ENCODE data around the gene RAD51B. TPM values are rescaled to one million over a fixed set of nuclear protein-coding genes. Genes with fewer than 3 reads are reported as not detected.

The RAD51B gene
- polyA plus RNA-seq, 1 experiment: 6.6 TPM

GRCh38 chr14:68147303-68147702, 327.7 kb downstream of the RAD51B start:
- no peaks in the 10 kb centered on the region for H3K27me3 ChIP-seq (ENCODE audit: control insufficient read depth, insufficient read depth, low read length)
- ChIA-PET CTCF (interaction anchor here (0.8 kb wide), 1 partner anchor 669 kb away, joined by 3 read pairs; no protein-coding TSS in a partner anchor), POLR2A (interaction anchor here (0.6 to 0.9 kb wide), 2 partner anchors 90 to 660 kb away, joined by 3 to 4 read pairs; no protein-coding TSS in a partner anchor)
- no peak for TF ChIP-seq CTCF (IDR thresholded peaks at IDR 0.05; ENCODE audit: low read depth, low read length)
- no peak for DNase-seq (ENCODE audit: low read depth, low spot score)
- H3K27ac ChIP-seq (ENCODE audit: low read depth, low read length): no peak overlapping the region
- no peaks in the 10 kb centered on the region; the same call in 1 of the 2 replicates for H3K9me3 ChIP-seq (ENCODE audit: control insufficient read depth, insufficient read depth, low read length)
- no peak overlapping the region for H3K4me3 ChIP-seq (ENCODE audit: low read depth, low read length)

- no peaks in the 10 kb centered on the region; the same call in 1 of the 2 replicates for H3K9me3 ChIP-seq (ENCODE audit: control insufficient read depth, insufficient read depth, low read length)
- no peak overlapping the region for H3K4me3 ChIP-seq (ENCODE audit: low read depth, low read length)
- no peaks in the 10 kb centered on the region for H3K27me3 ChIP-seq (ENCODE audit: control insufficient read depth, insufficient read depth, low read length)
- POLR2A ChIA-PET: interaction anchor here (0.6 kb wide), 1 partner anchor 793 kb away, joined by 11 read pairs; no protein-coding TSS in a partner anchor
- DNase-seq (ENCODE audit: low read depth, low spot score): no peak
- CTCF ChIA-PET: no interaction called here
- no peak for TF ChIP-seq CTCF (IDR thresholded peaks at IDR 0.05; ENCODE audit: low read depth, low read length)
- no peak overlapping the region for H3K27ac ChIP-seq (ENCODE audit: low read depth, low read length)
Observed at GRCh38 chr14:68148276-68148675, 328.7 kb downstream of the RAD51B start.

GRCh38 chr14:68148763-68149162, 329.2 kb downstream of the RAD51B start:
- no peaks in the 10 kb centered on the region; the same call in 1 of the 2 replicates for H3K9me3 ChIP-seq (ENCODE audit: control insufficient read depth, insufficient read depth, low read length)
- ChIA-PET POLR2A (no interaction called here), CTCF (no interaction called here)
- no peak overlapping the region for H3K4me3 ChIP-seq (ENCODE audit: low read depth, low read length)
- TF ChIP-seq CTCF (IDR thresholded peaks at IDR 0.05; ENCODE audit: low read depth, low read length): no peak
- DNase-seq (ENCODE audit: low read depth, low spot score): no peak
- H3K27ac ChIP-seq (ENCODE audit: low read depth, low read length): no peak overlapping the region
- H3K27me3 ChIP-seq (ENCODE audit: control insufficient read depth, insufficient read depth, low read length): no peaks in the 10 kb centered on the region

GRCh38 chr14:68153275-68153674, 333.7 kb downstream of the RAD51B start:
- Histone ChIP-seq H3K4me3 (ENCODE audit: low read depth, low read length) (no peak overlapping the region), H3K9me3 (ENCODE audit: control insufficient read depth, insufficient read depth, low read length) (no peaks in the 10 kb centered on the region; the same call in 1 of the 2 replicates), H3K27me3 (ENCODE audit: control insufficient read depth, insufficient read depth, low read length) (no peaks in the 10 kb centered on the region), H3K27ac (ENCODE audit: low read depth, low read length) (no peak overlapping the region)
- POLR2A ChIA-PET: no interaction called here
- DNase-seq (ENCODE audit: low read depth, low spot score): no peak
- TF ChIP-seq CTCF (IDR thresholded peaks at IDR 0.05; ENCODE audit: low read depth, low read length): no peak
- CTCF ChIA-PET: no interaction called here

- Histone ChIP-seq H3K27ac (ENCODE audit: low read depth, low read length) (no peak overlapping the region), H3K9me3 (ENCODE audit: control insufficient read depth, insufficient read depth, low read length) (no peaks in the 10 kb centered on the region; the same call in 1 of the 2 replicates), H3K27me3 (ENCODE audit: control insufficient read depth, insufficient read depth, low read length) (no peaks in the 10 kb centered on the region), H3K4me3 (ENCODE audit: low read depth, low read length) (no peak overlapping the region)
- TF ChIP-seq CTCF (IDR thresholded peaks at IDR 0.05; ENCODE audit: low read depth, low read length): no peak
- no peak for DNase-seq (ENCODE audit: low read depth, low spot score)
- CTCF ChIA-PET: no interaction called here
- POLR2A ChIA-PET: no interaction called here
Observed at GRCh38 chr14:68154275-68154674, 334.7 kb downstream of the RAD51B start.

All from AG04450 (cell line).